Right atrium auricular region (tissue), 2 donors: ENCODE data around the gene OR1E1. TPM values are rescaled to one million over a fixed set of nuclear protein-coding genes. Genes with fewer than 3 reads are reported as not detected.
"Not testable (repeated sequence)": the region's sequence is repeated elsewhere in the genome, so short reads cannot be mapped to it uniquely, and the experiment has no call there.

Experiments used
- DNase-seq: peaks from one replicate; pipeline ENCODE4 v3.0.0-alpha.2; 2019; ENCODE audit warnings: low spot score
- H3K27ac ChIP-seq, 2 donors: fragments of 200-600 bp; sonication (generic); 1 replicate in 1 of 2; 2 replicates in 1 of 2; pipeline ENCODE4 v1.5.1; 2016 to 2019
- H3K27me3 ChIP-seq, 2 donors: fragments of 200-600 bp; sonication (generic); one replicate each; pipeline versions ENCODE4 v1.5.1 to v1.6.0; 2017 to 2019
- H3K36me3 ChIP-seq: fragments of 200-600 bp; sonication (generic); one replicate; pipeline ENCODE4 v1.5.1; 2016
- H3K4me1 ChIP-seq, 2 donors: fragments of 200-600 bp; sonication (generic); one replicate each; pipeline versions ENCODE4 v1.5.1 to v1.6.0; 2017 to 2019
- H3K4me3 ChIP-seq, 2 donors: fragments of 200-600 bp; sonication (generic); 1 replicate in 1 of 2; 2 replicates in 1 of 2; pipeline ENCODE4 v1.5.1; 2017 to 2019; ENCODE audit warnings: mild to moderate bottlenecking in 1 of 2, moderate library complexity in 1 of 2
- H3K9me3 ChIP-seq, 2 donors: fragments of 200-600 bp; sonication (generic); one replicate each; pipeline ENCODE4 v1.5.1; 2019
- total RNA-seq, 2 donors: library from RNA; depleted of rRNA; stranded (reverse); fragments of >200 nt; gene quantifications; one replicate each; pipeline ENCODE4 v1.1.0, GENCODE V29; 2016
- TF ChIP-seq, protein P1 (sequence below), 2 donors: fragments of 200-600 bp; sonication (generic); IDR thresholded peaks; one replicate each; pipeline ENCODE4 v1.5.1; 2019; ENCODE audit warnings: antibody characterized with exemption in 2 of 2

OR1E1 gene, protein sequence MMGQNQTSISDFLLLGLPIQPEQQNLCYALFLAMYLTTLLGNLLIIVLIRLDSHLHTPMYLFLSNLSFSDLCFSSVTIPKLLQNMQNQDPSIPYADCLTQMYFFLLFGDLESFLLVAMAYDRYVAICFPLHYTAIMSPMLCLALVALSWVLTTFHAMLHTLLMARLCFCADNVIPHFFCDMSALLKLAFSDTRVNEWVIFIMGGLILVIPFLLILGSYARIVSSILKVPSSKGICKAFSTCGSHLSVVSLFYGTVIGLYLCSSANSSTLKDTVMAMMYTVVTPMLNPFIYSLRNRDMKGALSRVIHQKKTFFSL
- total RNA-seq: not detected

DNA sequence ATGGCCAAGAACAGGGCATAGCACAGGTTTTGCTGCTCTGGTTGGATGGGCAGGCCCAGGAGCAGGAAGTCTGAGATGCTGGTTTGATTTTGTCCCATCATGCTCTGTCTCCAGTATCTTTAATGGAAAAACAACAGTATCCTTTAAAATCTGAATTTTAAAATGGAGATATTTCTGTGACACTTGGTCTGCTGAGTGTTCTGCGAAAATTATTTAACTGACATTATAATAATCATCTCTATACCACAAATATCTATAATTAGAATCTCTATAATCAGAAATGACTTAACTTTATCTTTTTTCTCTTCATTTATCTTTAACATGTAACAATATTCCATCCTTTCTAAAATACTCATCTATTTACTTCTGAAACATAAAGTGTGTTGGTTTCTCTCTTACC lies at the start of gene OR1E1:
Gene OR1E1, minus strand, starts transcription at position 101 of the 400 bp plus-strand sequence. Its CDS starts 0 bp downstream, at position 101.
- Histone ChIP-seq H3K36me3 (no peaks in the 10 kb centered on the region), H3K27me3 (no peaks in the 10 kb centered on the region), H3K4me1 (no peaks in the 10 kb centered on the region), H3K9me3 (no peaks in the 10 kb centered on the region), H3K4me3 (no peak within 1 kb of the TSS), H3K27ac (no peak within 1 kb of the TSS)
- TF ChIP-seq, protein P1, sequence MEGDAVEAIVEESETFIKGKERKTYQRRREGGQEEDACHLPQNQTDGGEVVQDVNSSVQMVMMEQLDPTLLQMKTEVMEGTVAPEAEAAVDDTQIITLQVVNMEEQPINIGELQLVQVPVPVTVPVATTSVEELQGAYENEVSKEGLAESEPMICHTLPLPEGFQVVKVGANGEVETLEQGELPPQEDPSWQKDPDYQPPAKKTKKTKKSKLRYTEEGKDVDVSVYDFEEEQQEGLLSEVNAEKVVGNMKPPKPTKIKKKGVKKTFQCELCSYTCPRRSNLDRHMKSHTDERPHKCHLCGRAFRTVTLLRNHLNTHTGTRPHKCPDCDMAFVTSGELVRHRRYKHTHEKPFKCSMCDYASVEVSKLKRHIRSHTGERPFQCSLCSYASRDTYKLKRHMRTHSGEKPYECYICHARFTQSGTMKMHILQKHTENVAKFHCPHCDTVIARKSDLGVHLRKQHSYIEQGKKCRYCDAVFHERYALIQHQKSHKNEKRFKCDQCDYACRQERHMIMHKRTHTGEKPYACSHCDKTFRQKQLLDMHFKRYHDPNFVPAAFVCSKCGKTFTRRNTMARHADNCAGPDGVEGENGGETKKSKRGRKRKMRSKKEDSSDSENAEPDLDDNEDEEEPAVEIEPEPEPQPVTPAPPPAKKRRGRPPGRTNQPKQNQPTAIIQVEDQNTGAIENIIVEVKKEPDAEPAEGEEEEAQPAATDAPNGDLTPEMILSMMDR (IDR thresholded peaks at IDR 0.05): no peak
- no peak for DNase-seq

DNA sequence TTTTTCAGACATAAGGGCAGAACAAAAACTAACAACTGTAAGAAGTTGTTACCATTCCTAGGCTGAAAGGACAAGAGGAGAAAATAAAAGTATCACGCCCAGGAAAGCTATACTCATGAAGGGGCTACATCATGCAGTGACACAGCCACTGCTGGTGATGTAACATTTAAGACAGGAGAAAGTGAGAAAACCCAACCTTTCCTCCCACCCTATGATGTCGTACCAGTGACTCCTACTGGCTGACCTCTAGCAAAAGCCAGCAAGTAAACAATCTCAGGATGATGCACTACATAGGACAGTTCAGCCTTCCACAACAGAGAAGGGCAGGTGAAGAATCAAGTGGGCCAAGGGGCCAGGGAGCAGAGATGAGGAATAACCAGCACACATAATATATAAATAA lies 49.4 kb upstream of the OR1E1 start:
- H3K4me1 ChIP-seq: no peaks in the 10 kb centered on the region
- H3K36me3 ChIP-seq: no peaks in the 10 kb centered on the region
- H3K27ac ChIP-seq: no peak overlapping the region
- H3K9me3 ChIP-seq: no peaks in the 10 kb centered on the region
- H3K4me3 ChIP-seq: no peak overlapping the region
- TF ChIP-seq, protein P1 (IDR thresholded peaks at IDR 0.05): no peak
- no peaks in the 10 kb centered on the region for H3K27me3 ChIP-seq
- no peak for DNase-seq

DNA sequence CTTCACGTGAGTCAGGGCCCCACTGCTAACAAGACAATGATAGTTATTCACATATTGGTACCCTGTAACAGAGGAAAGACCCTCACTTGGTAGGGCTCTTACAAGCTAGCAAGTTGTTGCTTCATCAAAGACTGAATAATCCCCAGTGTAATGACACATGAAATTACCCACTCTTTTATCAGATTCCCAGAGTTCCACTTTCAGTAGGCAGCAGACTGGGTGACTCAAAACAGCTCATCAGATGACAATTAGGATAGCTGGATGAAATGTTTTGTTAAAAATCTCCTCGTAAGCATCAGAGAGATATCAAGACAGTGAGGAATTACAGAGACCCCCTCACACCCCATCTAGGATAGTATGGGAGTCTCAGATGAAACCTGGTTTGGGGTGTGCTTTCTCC lies 42.2 kb upstream of the OR1E1 start:
- H3K9me3 ChIP-seq: no peaks in the 10 kb centered on the region
- H3K4me1 ChIP-seq: no peaks in the 10 kb centered on the region
- no peak for DNase-seq
- TF ChIP-seq, protein P1 (IDR thresholded peaks at IDR 0.05): no peak
- H3K27me3 ChIP-seq: no peaks in the 10 kb centered on the region
- no peaks in the 10 kb centered on the region for H3K36me3 ChIP-seq
- no peak overlapping the region for H3K4me3 ChIP-seq
- no peak overlapping the region for H3K27ac ChIP-seq

- Histone ChIP-seq H3K36me3 (no peaks in the 10 kb centered on the region), H3K27me3 (no peaks in the 10 kb centered on the region), H3K4me1 (no peaks in the 10 kb centered on the region), H3K4me3 (no peak overlapping the region), H3K9me3 (no peaks in the 10 kb centered on the region), H3K27ac (no peak overlapping the region)
- TF ChIP-seq, protein P1 (IDR thresholded peaks at IDR 0.05): no peak
- DNase-seq: no peak
These were observed 40.2 kb upstream of the OR1E1 start for GRCh38 chr17:3438368-3438767.

- DNase-seq: no peak
- H3K4me3 ChIP-seq: no peak within 1 kb of the TSS
- no peak within 1 kb of the TSS for H3K27ac ChIP-seq
- no peaks in the 10 kb centered on the region for H3K27me3 ChIP-seq
- H3K9me3 ChIP-seq: no peaks in the 10 kb centered on the region
- H3K4me1 ChIP-seq: no peaks in the 10 kb centered on the region
- no peaks in the 10 kb centered on the region for H3K36me3 ChIP-seq
- TF ChIP-seq, protein P1 (IDR thresholded peaks at IDR 0.05): no peak
These were observed 35.5 kb upstream of the OR1E1 start, which contains the start of gene OR1E2 for GRCh38 chr17:3433741-3434140. TSS of gene OR1E2 (minus strand) at chr17:3433841. CDS start at chr17:3433841, 0 bp downstream.

DNA sequence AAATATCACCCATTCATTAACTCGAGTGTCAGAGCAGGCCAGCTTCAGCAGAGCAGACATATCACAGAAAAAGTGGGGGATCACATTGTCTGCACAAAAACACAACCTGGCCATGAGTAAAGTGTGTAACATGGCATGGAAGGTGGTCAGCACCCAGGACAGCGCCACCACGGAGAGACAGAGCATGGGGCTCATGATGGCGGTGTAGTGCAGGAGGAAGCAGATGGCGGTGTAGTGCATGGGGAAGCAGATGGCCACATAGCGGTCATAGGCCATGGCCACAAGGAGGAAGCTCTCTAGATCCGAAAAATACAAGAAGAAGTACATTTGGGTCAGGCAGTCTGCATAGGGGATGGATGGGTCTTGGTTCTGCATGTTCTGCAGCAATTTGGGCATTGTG lies 35.0 kb upstream of the OR1E1 start:
- H3K27ac ChIP-seq, H3K4me3 ChIP-seq, DNase-seq, H3K4me1 ChIP-seq, H3K9me3 ChIP-seq, H3K36me3 ChIP-seq, H3K27me3 ChIP-seq: not testable (repeated sequence)
